GM12878 (cell line): ENCODE data around the gene LTBP2. TPM values are rescaled to one million over a fixed set of nuclear protein-coding genes. Genes with fewer than 3 reads are reported as not detected.

Experiments
- ATAC-seq: fragments of 200-7000 bp; cut with Tn5 transposase; 3 replicates; pipeline ENCODE4 v1.9.1; 2020; ENCODE audit warnings: mild to moderate bottlenecking, moderate library complexity
- BruUV-seq: library from RNA; stranded (reverse); fragments of 400-500 nt; replicated peaks from 2 replicates; lab custom pipeline; 2021; lab: Mats Ljungman, UMichigan
- CTCF ChIA-PET: fragments of 300-600 bp; sonication (Branson Sonifier 250); formaldehyde crosslinking; extraction: SDS; loops from one replicate; lab custom pipeline; 2021; ENCODE audit warnings: inconsistent platforms; lab: Yijun Ruan, JAX
- POLR2A ChIA-PET: fragments of 350-600 bp; formaldehyde crosslinking; extraction: SDS; loops from one replicate; lab custom pipeline; 2021; ENCODE audit warnings: inconsistent platforms; lab: Charles Lee
- RAD21 ChIA-PET: fragments of 300-600 bp; sonication (Branson Sonifier 250); formaldehyde crosslinking; loops from one replicate; lab custom pipeline; 2023; ENCODE audit warnings: antibody characterized with exemption; ENCODE audit not compliant: unreplicated experiment; lab: Charles Lee
- SMC1A ChIA-PET: fragments of 300-600 bp; sonication (Branson Sonifier 250); formaldehyde crosslinking; loops from one replicate; lab custom pipeline; 2023; ENCODE audit not compliant: unreplicated experiment, uncharacterized antibody; lab: Charles Lee
- DNase-seq: peaks from one replicate; pipeline ENCODE4 v3.0.0-alpha.2; 2011; ENCODE audit warnings: low read depth, low spot score
- FAIRE-seq: peaks from 3 replicates; lab custom pipeline; 2011; peaks lifted over from hg19 to GRCh38; lab: Jason Lieb, UNC
- H2AFZ ChIP-seq: 2 replicates; pipeline ENCODE4 v1.6.0; 2011; ENCODE audit warnings: low read depth, low read length, control low read depth; ENCODE audit not compliant: control insufficient read depth
- H3K27ac ChIP-seq: 2 replicates; pipeline ENCODE4 v1.5.1; 2011; ENCODE audit warnings: control low read depth; ENCODE audit not compliant: control insufficient read depth, insufficient read depth
- H3K27me3 ChIP-seq, 2 experiments: replicated peaks in 1 of 2; 2 replicates each; pipeline versions ENCODE4 v1.6.0 to v1.6.1; 2011; ENCODE audit warnings: low read length in 1 of 2; ENCODE audit not compliant: control insufficient read depth in 2 of 2, insufficient read depth in 2 of 2
- H3K36me3 ChIP-seq, 2 experiments: 2 replicates each; pipeline ENCODE4 v1.5.1; 2011; ENCODE audit warnings: low read length in 1 of 2; ENCODE audit not compliant: control insufficient read depth in 2 of 2, insufficient read depth in 2 of 2
- H3K4me1 ChIP-seq: 2 replicates; pipeline ENCODE4 v1.6.1; 2011; ENCODE audit warnings: mild to moderate bottlenecking, low read length, moderate library complexity, mixed read lengths; ENCODE audit not compliant: control insufficient read depth, insufficient read depth
- H3K4me2 ChIP-seq: 2 replicates; pipeline ENCODE4 v1.6.0; 2011; ENCODE audit warnings: control low read depth; ENCODE audit not compliant: control insufficient read depth, insufficient read depth
- H3K4me3 ChIP-seq: fragments of 200-600 bp; sonication (generic); 2 replicates; pipeline ENCODE4 v1.5.1; 2016
- H3K79me2 ChIP-seq: 2 replicates; pipeline ENCODE4 v1.6.0; 2011; ENCODE audit warnings: low read length; ENCODE audit not compliant: control insufficient read depth, insufficient read depth
- H3K9ac ChIP-seq: 2 replicates; pipeline ENCODE4 v1.8.0; 2011; ENCODE audit warnings: low read length, control low read depth, mixed read lengths; ENCODE audit not compliant: control insufficient read depth, insufficient read depth
- H3K9me3 ChIP-seq: replicated peaks from 3 replicates; pipeline ENCODE4 v1.5.1; 2011; ENCODE audit warnings: mild to moderate bottlenecking, low read length; ENCODE audit not compliant: control insufficient read depth, insufficient read depth
- H4K20me1 ChIP-seq: 2 replicates; pipeline ENCODE4 v1.6.0; 2011; ENCODE audit not compliant: control insufficient read depth, insufficient read depth
- ATF3 ChIP-seq: IDR thresholded peaks from 2 replicates; pipeline ENCODE4 v1.6.1; 2011; ENCODE audit warnings: low read depth, mild to moderate bottlenecking, low read length, moderate library complexity, borderline replicate concordance; ENCODE audit errors: extremely low read depth
- BACH1 ChIP-seq: fragments of 450-650 bp; IDR thresholded peaks from 2 replicates; pipeline ENCODE4 v1.6.1; 2017; ENCODE audit warnings: mild to moderate bottlenecking, borderline replicate concordance
- ESRRA ChIP-seq: IDR thresholded peaks from 2 replicates; pipeline ENCODE4 v1.6.1; 2012; ENCODE audit warnings: mild to moderate bottlenecking, low read length, improper control_type of control experiment
- GATAD2B ChIP-seq: fragments of 450-650 bp; conservative IDR thresholded peaks from 2 replicates; pipeline ENCODE4 v1.6.1; 2017; ENCODE audit warnings: low read depth, mild to moderate bottlenecking, moderate library complexity
- JUNB ChIP-seq: IDR thresholded peaks from 2 replicates; pipeline ENCODE4 v1.6.1; 2016; ENCODE audit warnings: antibody characterized with exemption, mild to moderate bottlenecking
- KDM1A ChIP-seq: fragments of 200-600 bp; sonication (generic); IDR thresholded peaks from 2 replicates; pipeline ENCODE4 v1.6.1; 2016; ENCODE audit warnings: borderline replicate concordance
- MTA2 ChIP-seq: fragments of 450-650 bp; IDR thresholded peaks from 2 replicates; pipeline ENCODE4 v1.6.1; 2016; ENCODE audit warnings: low read depth, mild to moderate bottlenecking, moderate library complexity
- MXI1 ChIP-seq: fragments of 150-350 bp; IDR thresholded peaks from 2 replicates; pipeline ENCODE4 v1.6.1; 2011; ENCODE audit warnings: low read depth, mild to moderate bottlenecking, inconsistent platforms, low read length, improper control_type of control experiment
- NFXL1 ChIP-seq: fragments of 450-650 bp; IDR thresholded peaks from 2 replicates; pipeline ENCODE4 v1.6.1; 2017; ENCODE audit warnings: antibody characterized with exemption, mild to moderate bottlenecking, borderline replicate concordance
- PAX8 ChIP-seq: fragments of 450-650 bp; IDR thresholded peaks from 2 replicates; pipeline ENCODE4 v1.6.1; 2017; ENCODE audit warnings: mild to moderate bottlenecking, moderate library complexity
- POU2F2 ChIP-seq: IDR thresholded peaks from 3 replicates; pipeline ENCODE4 v1.6.1; 2011; ENCODE audit warnings: low read depth, mild to moderate bottlenecking, low read length, borderline replicate concordance
- RB1 ChIP-seq: fragments of 450-650 bp; formaldehyde crosslinking; IDR thresholded peaks from 2 replicates; pipeline ENCODE4 v1.6.1; 2017; ENCODE audit warnings: mild to moderate bottlenecking, borderline replicate concordance
- SPI1 ChIP-seq: IDR thresholded peaks from 2 replicates; pipeline ENCODE4 v1.6.1; 2011; ENCODE audit warnings: low read depth, mild to moderate bottlenecking, low read length, moderate library complexity, borderline replicate concordance; ENCODE audit not compliant: insufficient read depth
- TBL1XR1 ChIP-seq: IDR thresholded peaks from 2 replicates; pipeline ENCODE4 v1.6.1; 2012; ENCODE audit warnings: low read depth, low read length, improper control_type of control experiment
- TCF12 ChIP-seq: IDR thresholded peaks from 2 replicates; pipeline ENCODE4 v1.6.1; 2011; ENCODE audit warnings: low read depth, mild to moderate bottlenecking, low read length
- WGBS: methylation state at CpG from one replicate; pipeline ENCODE4 v1.1.6; 2016; ENCODE audit warnings: low lambda C conversion rate; ENCODE audit not compliant: insufficient replicate concordance, insufficient coverage; ENCODE audit errors: missing lambda C conversion rate; 5-methylcytosine and 5-hydroxymethylcytosine counted together
- in situ Hi-C: fragments of 300-500 bp; cut with MboI; formaldehyde crosslinking; loops from 9 replicates; pipeline ENCODE4 v1.14.3; 2018; ENCODE audit warnings: mixed read lengths
- intact Hi-C: fragments of 100-400 bp; cut with micrococcal nuclease; formaldehyde crosslinking; loops from one replicate; pipeline ENCODE4 v1.14.2; 2022; ENCODE audit not compliant: unreplicated experiment
- polyA plus RNA-seq, 11 experiments: library from polyadenylated mRNA; depleted of rRNA in 4 of 11; unstranded in 6 of 11; stranded (reverse) in 5 of 11; fragments of >200 nt; fragmentation: Nextera tagmentation in 4 of 11; fragmentation: Illumina TruSeq in 1 of 11; extraction: Ambion mirVana in 4 of 11; extraction: Trizol in 1 of 11; gene quantifications; 1 replicate in 1 of 11; 2 replicates in 10 of 11; pipeline versions ENCODE4 v1.2.1 to v1.2.3, GENCODE V29; 2011 to 2016; ENCODE audit warnings: inconsistent platforms in 2 of 11, missing spikeins in 2 of 11, low read depth in 1 of 11
- total RNA-seq, 4 experiments: library from RNA; depleted of rRNA in 3 of 4; stranded (reverse); fragments of >200 nt in 3 of 4; fragmentation: Illumina TruSeq in 1 of 4; extraction: Trizol in 1 of 4; gene quantifications; 2 replicates each; pipeline versions ENCODE4 v1.2.1 to v1.2.3, GENCODE V29; 2013 to 2021
- TF ChIP-seq, protein P1 (sequence below): IDR thresholded peaks from 2 replicates; pipeline ENCODE4 v1.6.1; 2012; ENCODE audit warnings: improper control_type of control experiment, low read depth, low read length; ENCODE audit not compliant: insufficient replicate concordance
- TF ChIP-seq, protein P2 (sequence below): fragments of 150-350 bp; IDR thresholded peaks from 2 replicates; pipeline ENCODE4 v1.6.1; 2014; ENCODE audit warnings: mild to moderate bottlenecking, low read depth, low read length

The LTBP2 gene
- total and polyA plus RNA-seq, 10 of the 15 experiments (the other 5 are each of a cell fraction or from before 2014, with no cell fraction given) = 0.03 to 0.23 (median 0.06) TPM; not detected in 1

- FAIRE-seq = no peak
- no TSS peak for BruUV-seq
- TF ChIP-seq TCF12 (no peak), SPI1 (no peak), JUNB (no peak), MXI1 (no peak), BACH1 (no peak), RB1 (no peak), NFXL1 (no peak), TBL1XR1 (no peak), GATAD2B (no peak), ATF3 (no peak), PAX8 (no peak), ESRRA (no peak), POU2F2 (no peak), MTA2 (no peak), KDM1A (no peak)
- TF ChIP-seq, protein P1, sequence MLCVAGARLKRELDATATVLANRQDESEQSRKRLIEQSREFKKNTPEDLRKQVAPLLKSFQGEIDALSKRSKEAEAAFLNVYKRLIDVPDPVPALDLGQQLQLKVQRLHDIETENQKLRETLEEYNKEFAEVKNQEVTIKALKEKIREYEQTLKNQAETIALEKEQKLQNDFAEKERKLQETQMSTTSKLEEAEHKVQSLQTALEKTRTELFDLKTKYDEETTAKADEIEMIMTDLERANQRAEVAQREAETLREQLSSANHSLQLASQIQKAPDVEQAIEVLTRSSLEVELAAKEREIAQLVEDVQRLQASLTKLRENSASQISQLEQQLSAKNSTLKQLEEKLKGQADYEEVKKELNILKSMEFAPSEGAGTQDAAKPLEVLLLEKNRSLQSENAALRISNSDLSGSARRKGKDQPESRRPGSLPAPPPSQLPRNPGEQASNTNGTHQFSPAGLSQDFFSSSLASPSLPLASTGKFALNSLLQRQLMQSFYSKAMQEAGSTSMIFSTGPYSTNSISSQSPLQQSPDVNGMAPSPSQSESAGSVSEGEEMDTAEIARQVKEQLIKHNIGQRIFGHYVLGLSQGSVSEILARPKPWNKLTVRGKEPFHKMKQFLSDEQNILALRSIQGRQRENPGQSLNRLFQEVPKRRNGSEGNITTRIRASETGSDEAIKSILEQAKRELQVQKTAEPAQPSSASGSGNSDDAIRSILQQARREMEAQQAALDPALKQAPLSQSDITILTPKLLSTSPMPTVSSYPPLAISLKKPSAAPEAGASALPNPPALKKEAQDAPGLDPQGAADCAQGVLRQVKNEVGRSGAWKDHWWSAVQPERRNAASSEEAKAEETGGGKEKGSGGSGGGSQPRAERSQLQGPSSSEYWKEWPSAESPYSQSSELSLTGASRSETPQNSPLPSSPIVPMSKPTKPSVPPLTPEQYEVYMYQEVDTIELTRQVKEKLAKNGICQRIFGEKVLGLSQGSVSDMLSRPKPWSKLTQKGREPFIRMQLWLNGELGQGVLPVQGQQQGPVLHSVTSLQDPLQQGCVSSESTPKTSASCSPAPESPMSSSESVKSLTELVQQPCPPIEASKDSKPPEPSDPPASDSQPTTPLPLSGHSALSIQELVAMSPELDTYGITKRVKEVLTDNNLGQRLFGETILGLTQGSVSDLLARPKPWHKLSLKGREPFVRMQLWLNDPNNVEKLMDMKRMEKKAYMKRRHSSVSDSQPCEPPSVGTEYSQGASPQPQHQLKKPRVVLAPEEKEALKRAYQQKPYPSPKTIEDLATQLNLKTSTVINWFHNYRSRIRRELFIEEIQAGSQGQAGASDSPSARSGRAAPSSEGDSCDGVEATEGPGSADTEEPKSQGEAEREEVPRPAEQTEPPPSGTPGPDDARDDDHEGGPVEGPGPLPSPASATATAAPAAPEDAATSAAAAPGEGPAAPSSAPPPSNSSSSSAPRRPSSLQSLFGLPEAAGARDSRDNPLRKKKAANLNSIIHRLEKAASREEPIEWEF = no peak
- TF ChIP-seq, protein P2, sequence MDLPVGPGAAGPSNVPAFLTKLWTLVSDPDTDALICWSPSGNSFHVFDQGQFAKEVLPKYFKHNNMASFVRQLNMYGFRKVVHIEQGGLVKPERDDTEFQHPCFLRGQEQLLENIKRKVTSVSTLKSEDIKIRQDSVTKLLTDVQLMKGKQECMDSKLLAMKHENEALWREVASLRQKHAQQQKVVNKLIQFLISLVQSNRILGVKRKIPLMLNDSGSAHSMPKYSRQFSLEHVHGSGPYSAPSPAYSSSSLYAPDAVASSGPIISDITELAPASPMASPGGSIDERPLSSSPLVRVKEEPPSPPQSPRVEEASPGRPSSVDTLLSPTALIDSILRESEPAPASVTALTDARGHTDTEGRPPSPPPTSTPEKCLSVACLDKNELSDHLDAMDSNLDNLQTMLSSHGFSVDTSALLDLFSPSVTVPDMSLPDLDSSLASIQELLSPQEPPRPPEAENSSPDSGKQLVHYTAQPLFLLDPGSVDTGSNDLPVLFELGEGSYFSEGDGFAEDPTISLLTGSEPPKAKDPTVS = no peak
Measured at GRCh38 chr14:74538411-74539391, 73.3 kb downstream of the LTBP2 start.

More at GRCh38 chr14:74538411-74539391, 73.3 kb downstream of the LTBP2 start:
- Histone ChIP-seq H4K20me1 (no peaks in the 10 kb centered on the region), H3K27ac (no peak overlapping the region), H3K27me3 (peaks cover 2% of the 10 kb centered on the region in 2 experiments; a peak in 3 of 4 replicates), H3K9ac (no peak overlapping the region), H3K4me3 (no peak overlapping the region), H2AFZ (no peak overlapping the region), H3K9me3 (no peaks in the 10 kb centered on the region), H3K4me1 (no peaks in the 10 kb centered on the region), H3K79me2 (no peaks in the 10 kb centered on the region), H3K36me3 (no peaks in the 10 kb centered on the region), H3K4me2 (no peak overlapping the region)
- DNase-seq (no peak), ATAC-seq (no peak)
- WGBS = 33% methylated on average over 11 of the region's 11 CpGs
- in situ Hi-C loops (no loop called here), intact Hi-C loops (loop anchor here (5.0 kb wide), 1 partner anchor 176 kb away; no protein-coding TSS in a partner anchor)
- CTCF ChIA-PET = interaction anchor here (0.7 to 2.0 kb wide), 2 partner anchors 33 to 70 kb away, joined by 4 to 5 read pairs; no protein-coding TSS in a partner anchor
- SMC1A ChIA-PET = interaction anchor here (1.0 kb wide), 1 partner anchor 188 kb away, joined by 3 read pairs; no protein-coding TSS in a partner anchor
- RAD21 ChIA-PET = no interaction called here
- POLR2A ChIA-PET = no interaction called here
